ENCODE measurements around the gene C1orf174.

Gene C1orf174

DNA sequence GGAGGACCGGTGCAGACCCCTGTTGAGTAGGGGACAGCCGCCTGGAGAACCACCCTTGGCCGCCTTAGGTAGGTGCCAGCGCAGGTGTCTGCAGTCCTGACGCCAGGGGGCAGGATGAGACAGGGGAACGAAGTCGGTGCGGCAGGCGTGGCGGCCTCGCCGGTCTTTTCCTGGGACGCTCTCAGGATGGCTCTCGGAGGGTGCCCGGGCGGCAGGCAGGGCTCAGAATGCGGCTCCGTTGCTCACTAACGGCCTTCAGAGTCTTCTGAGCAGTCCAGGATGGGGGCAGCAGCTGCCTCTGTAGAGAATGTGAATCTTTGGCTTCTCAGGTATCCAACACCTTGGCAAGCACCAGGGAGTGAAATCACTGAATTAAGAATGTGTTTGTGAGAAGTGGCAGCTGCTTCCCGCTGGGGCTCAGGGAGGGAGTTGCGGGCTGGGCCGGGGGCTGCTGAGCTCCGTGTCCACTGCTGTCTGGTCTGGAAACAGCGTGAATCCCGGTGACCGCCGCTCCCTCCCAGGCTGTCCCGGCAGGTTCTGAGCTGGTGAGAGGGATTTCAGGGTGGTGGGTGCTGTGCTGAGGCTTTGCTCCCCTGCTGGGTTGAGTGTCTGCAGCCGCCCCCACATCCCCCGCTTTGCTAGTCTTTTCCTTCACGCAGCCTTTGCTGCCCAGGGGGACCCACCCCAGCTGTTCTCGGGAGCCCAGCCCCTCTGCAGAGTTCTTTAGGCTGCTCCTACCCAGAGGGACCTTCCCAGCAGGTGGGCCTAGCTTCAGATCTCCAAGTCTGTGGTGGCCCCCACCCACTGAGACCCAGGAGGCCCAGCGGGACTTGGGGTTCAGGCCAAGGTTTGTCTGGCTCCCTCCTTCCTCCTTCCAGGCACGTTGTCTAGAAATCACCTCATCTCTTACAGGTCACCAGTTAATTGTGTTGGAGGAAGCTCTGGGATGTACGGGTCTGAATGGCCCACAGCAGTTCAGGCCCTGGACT lies 11.1 kb upstream of the C1orf174 start:
- peak; percentile 49 to 73 (median 64) for DNase-seq (ENCODE audit: low read depth in 2 of 3, low spot score in 1 of 3)

DNA sequence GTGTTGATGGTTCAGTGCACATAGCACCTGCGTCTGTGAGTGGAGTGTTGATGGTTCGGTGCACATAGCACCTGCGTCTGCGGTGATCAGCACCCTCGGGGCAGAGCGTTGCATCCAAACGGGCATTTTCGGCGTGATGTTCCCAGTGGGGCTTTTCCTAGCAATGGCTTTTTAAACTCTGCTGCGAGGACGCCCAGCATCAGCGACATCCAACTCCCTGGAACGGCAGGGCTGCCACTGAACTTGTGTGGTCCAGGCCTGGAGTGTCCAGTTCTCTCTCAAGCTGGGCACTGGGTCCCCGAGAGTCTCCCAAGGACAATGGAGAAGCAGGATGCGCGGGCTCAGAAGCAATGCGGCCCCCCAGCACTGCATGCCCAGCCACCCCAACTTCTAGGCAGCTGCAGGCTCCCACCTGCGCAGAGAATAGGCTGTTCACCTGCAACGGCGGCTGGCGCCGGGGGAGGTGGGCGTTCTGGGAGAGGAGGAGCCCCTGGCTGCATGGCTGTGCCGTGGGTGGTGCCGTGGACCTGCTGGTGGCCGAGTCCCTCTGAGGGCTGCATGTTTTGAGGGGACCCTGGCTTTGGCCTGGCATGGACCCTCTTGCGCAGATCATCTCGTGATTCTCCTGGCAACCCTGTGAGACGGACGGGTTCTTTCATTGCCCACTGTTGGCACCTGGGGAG lies 10.1 kb upstream of the C1orf174 start:
- no peak for DNase-seq (ENCODE audit: low read depth in 2 of 3, low spot score in 1 of 3)

DNA sequence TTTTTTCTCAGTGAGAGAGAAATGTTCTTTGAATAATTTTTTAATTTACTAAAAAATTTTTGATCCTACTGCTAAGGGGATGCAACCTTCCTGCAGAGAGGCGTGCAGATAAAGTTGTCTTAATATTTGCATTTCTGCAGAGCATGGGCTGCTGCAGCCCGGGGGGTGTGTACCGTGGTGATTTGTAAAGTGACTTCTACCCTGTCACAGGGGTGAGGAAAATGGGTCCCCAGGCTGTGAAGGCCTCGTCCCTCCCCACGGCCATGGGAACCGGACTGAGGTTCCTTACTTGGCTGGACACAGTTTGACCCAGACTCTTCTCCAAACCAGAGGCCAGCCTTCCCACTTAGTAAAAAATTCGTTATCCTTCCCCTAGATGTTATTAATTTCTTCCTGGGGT lies 9.5 kb upstream of the C1orf174 start:
- no peak for DNase-seq (ENCODE audit: low read depth in 2 of 3, low spot score in 1 of 3)

DNA sequence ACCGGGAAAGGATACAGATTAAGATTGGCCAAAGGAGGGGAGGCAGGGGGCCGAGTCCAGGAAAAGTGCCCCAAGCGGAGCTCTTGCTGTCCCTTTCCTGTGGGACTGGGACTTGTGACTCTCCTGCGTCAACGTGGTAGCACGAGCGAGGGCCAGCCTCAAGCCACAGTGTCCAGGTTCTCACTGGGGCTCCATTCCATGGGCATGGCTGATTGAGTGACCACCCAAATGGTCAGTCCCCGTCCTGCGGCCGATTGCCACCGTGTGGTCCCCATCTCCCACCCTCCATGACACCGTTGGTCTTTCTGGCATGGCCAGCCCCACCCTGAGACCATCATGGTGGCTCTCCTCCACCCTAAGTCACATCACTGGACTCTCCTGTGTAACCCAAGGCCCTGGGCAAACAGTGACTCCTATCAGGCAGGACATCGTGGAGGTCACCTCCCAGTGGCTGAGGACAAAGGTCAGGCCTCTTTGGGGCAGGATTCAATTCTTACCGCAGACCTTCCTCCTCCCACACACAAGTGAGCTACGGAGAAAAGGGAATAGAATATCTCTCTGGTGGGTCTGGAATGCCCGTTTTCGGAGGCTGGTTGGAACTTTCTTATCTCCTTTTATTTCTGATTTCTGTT lies 8.9 kb upstream of the C1orf174 start:
- DNase-seq (ENCODE audit: low read depth in 2 of 3, low spot score in 1 of 3): no peak

DNA sequence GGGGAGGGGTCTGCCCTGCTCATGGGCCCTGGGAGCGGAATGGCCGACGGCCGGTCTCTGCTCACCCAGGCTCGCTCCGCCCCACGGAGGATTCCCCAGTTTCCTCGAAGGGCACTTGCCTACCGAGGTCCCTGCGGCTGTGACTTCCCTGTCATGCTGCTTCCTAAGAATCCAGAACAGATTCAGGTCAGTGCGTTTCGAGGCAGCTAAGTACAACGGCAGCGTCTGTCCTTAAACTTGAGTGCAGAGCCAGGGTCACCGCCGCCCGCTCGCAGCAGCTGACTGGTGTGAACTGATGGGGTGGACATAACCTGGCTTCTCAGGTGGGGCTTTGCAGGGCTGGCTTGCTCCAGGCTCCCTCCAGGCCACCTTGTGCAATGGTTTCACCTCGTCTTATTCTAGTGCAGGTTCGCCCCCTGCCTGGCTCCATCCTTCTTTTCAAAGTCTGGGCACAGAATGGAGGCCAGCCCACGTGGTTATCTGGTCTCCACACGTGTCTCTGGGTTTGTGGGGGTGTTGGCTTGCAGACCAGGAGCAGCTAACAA lies 7.6 kb upstream of the C1orf174 start:
- no peak for DNase-seq (ENCODE audit: low read depth in 2 of 3, low spot score in 1 of 3)

DNA sequence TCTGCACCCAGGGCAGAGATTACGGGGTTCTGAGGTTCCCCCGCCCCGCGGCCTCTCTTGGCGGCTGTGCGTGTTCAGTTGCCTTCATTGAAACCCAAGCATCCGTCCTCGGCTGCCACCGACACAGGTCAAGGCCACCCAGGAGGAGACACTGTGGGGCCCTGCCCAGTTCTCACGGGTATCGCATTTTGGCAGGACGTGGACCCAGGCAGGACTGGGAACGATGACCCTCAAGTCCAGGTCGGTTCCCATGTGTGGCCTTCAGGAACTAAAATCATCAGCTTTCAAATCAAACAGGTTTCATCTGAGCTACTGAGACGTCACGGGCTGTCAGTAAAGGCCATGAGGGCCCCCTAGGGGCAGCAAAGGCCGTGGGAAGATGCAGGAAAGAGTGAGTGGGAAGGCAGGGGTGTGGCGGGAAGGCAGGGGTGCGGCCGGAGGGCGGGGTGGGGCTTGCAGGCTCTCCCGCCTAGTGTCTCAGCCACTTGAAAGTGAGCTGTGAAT lies 7.0 kb upstream of the C1orf174 start:
- peak in 2 of 3 donors; percentile 25 to 35 for DNase-seq (ENCODE audit: low read depth in 2 of 3, low spot score in 1 of 3)

DNA sequence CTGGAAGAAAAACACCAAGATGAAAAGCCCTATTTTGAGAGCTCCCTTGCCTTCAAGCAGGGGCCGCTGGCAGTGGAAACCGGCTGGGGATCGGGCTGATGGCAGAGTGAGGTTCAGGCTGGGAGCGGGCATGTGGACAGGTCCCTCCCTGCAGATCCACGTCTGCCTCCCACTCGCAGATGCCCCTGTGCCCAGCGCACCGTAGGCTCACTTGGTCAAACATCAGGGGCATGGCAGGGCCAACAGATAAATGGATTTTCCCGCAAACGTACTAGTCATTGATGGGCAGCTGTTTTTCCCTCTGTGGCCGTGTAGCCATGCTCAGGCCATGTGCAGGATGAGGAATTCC lies 6.6 kb upstream of the C1orf174 start:
- no peak for DNase-seq (ENCODE audit: low read depth in 2 of 3, low spot score in 1 of 3)

DNA sequence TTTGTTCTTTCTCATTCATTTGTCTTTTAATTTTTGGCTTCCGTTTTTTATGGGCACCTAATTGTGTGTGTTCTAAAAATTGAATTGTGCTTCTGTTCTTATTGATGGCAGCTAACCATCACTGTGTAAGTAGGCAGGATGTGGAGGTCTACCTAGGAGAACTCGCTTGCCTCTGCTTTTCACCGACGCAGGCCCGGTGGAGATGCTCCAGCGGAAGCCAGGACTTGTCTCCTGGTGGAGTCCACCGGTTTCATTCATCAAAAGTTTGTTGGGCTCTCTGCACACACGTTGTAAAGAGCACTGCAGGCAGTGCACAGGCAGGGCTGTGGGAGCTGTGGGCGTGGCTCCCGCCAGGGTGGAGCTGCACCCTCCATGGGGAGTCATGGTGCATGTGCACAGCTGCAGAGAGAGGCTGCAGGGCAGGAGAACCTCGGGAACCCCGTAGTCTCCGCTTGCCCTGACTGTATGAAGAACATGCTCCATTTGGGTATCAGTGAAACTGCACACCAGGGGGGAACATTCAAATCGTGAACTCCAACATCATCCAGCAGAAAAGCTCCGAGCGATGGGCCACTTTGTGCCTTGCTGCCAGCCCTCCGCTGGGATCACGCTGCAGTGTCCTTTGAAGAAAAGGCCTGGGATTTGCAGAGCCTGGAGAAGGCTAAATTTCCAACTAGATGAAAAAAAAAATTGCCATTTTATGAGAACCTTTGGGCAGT lies 6.0 kb upstream of the C1orf174 start:
- DNase-seq (ENCODE audit: low read depth in 2 of 3, low spot score in 1 of 3): no peak

DNA sequence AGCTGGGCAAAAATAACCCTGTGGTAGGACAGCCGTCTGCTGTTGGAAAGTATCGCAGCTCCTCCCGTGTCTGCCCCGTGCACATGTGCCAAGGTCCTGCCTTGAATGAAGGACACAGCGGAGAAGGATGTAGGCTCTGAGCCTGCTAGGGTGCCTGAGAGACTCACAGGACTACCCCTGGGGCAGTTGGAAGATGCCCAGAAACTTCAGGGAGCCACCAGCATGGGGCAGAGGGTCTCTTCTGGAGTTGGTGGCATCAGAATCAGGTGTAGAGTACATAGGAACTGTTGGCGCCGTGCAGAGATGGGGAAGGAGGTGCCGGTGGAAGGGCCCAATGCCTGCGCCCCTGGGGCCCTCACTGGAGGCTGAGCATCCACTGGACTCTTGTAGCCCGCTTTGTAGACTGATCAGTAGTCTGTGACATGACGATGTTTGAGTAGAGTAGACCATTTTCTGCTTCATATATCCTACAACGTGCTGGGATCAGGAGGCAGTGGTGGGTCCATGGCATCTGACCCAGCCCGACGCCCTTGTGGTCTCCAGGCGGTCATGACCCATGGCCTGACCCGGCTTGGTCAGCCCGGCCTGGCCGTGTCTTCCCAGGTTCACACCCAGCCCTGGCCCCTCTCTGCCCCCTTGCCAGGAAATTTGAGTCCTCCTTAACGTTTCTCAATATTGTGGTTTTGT lies 5.3 kb upstream of the C1orf174 start:
- no peak for DNase-seq (ENCODE audit: low read depth in 2 of 3, low spot score in 1 of 3)

DNA sequence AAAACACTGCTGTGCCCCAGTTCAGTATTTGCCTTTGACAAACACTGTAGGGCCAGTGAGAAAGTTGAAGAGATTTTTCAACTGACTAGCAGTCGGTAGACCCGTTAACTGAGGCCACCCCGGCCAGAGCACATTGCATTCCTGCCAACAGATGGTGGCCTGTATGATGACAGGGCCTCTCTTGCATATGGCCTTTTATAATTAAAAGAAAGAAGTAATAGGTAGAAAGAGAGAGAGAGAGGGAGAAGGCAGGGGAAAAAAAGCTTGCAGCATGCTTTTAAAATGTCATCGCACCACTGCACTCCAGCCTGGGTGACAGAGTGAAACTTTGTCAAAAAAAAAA lies 4.7 kb upstream of the C1orf174 start:
- no peak for DNase-seq (ENCODE audit: low read depth in 2 of 3, low spot score in 1 of 3)

DNA sequence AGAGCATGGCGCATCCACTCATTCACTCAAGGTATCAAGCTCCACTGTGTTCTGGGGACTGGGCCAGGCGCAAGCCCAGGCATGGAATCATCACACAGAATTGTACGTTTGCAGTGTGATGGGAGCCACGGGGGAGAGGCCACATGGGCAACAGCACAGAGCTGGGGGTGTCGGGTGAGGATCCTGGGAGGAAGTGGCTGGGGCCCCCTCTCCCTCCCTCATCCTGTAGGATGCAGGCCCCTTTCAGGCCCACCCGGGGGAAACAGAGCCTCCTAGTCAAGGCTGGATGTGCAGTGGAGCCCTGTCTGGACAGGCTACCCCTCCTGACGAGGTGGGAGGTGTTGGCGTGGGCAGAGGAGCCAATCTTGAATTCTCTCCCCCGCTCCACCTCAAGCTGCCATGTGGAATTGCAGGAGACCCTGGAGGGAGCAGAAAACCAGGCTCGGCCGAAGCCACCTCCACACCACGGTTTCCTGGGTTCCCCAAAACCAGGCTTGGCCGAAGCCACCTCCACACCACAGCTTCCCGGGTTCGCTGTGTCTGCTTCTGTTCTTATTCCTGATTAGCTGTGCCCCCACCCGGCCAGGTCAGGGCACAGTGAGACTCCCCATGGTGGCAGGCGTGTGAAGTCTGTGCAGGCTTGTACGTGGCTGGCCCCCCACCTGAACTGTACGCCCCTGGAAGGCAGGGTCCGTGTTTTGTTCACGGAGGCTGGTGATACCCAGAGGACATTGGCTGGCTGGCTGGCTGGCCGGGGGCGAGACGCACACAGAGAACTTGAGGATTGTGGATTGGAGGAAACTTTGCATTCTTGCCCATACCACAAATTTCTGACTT lies 4.2 kb upstream of the C1orf174 start:
- DNase-seq (ENCODE audit: low read depth in 2 of 3, low spot score in 1 of 3): no peak

DNA sequence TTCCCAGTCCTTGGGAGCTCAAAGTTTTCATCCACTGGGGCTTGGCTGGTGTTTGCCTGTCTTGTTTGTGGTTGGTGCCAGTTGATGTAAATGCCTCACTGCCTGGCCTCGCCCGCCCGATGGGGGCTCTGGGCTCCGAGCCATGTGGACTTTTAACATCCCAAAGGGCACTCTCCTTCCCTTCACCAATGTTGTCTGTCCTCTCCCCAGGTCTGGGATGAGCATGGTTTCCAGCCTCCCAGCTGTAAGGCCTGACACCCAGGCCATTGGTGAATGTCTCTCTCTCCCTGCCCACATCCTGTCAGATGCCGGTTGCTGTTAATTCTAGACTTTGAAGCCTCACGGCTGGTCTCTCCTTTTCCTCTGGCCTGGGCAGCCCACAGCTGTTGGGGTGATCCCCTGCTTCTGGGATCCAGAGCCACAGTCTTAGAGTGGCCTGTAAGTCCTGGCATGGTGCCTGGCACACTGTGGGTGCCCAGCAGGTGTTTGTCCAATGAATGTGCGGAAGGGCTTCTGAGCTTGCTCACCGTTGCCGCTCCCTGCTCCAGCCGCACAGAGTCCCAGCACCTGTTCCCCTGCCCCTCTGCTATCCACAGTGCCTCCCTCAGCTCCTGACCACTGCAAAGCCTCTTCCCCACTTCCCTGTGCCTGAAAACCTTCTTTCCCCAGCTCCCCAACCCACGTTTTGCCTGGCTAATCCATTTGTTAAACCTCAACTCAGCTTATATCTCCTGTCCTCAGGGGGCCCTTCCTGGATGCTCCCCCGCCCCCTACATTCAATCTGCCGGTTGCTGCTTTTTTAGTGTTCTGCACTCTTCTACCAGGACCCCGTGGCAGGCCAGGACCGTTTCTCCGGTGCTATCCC lies 3.3 kb upstream of the C1orf174 start:
- no peak for DNase-seq (ENCODE audit: low read depth in 2 of 3, low spot score in 1 of 3)

DNA sequence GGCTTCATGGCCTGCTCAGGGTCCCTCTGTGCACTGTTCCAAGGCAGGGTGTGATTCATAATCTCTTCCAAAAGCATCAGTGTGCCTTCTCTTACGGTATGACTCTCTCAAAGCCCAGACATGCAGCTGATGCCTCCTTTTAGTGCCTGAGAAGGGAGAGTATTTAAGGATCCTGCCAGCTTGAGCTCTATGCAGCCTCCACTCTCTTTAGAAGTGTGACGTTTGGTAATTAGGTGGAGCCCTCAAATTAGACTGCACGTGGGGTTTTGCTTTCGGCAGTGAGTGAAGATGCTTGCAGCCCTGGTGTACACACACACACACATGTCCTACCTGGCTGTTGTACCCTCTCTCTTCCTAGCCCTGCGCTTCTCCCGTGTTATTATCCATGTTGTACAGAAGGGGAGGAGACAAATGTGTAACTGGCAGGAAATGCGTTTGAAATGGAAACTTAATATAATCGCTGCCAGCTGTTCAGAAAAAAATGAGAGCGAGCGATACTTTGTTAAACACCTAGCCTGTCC lies 2.6 kb upstream of the C1orf174 start:
- no peak for DNase-seq (ENCODE audit: low read depth in 2 of 3, low spot score in 1 of 3)

DNA sequence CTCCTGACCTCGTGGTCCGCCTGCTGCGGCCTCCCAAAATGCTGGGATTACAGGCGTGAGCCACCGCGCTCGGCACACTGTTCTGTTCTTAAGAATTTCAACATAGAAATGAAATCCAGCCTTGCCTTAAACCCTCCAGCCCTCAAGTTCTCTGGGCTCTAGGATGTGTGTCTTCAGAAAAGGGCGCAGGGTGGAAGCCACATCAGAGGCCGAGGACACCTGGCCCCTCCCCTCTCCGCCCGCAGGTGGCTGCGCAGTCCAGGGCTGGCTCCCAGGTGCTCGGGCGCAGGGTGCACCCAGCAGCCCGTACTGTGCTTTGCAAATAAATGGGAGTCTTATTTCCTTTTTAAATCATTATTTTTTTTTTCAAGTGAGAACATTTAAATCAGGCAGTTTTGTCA lies 2.0 kb upstream of the C1orf174 start:
- no peak for DNase-seq (ENCODE audit: low read depth in 2 of 3, low spot score in 1 of 3)

DNA sequence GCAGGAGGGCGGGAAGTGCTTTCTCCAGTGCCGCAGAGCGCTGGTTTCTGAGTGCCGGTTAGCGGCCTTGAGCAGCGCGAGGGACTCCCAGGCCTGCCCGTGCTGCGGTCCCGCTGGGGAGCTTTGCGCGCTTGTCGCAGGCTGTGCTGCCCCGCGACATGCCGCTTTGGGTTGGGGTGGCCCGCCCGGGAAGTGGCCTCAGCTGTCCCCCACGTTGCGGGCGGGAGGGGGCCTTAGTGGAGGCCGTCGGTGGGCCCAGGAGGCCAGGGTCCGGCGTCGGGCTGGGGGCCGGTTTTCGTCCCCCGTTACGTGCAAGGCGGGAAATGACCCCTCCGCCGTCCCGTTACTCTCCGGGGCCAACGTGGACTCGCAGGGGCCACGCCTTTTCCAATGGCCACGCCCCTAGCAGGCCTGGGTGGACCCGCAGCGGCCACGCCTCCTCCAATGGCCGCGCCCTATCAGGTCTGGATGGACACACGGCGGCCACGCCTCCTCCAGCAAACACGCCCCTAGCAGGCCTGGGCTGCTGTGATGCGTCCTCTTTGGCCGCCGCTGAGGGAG lies 977 bp upstream of the C1orf174 start:
- peak; percentile 84 to 90 (median 87) for DNase-seq (ENCODE audit: low read depth in 2 of 3, low spot score in 1 of 3)

DNA sequence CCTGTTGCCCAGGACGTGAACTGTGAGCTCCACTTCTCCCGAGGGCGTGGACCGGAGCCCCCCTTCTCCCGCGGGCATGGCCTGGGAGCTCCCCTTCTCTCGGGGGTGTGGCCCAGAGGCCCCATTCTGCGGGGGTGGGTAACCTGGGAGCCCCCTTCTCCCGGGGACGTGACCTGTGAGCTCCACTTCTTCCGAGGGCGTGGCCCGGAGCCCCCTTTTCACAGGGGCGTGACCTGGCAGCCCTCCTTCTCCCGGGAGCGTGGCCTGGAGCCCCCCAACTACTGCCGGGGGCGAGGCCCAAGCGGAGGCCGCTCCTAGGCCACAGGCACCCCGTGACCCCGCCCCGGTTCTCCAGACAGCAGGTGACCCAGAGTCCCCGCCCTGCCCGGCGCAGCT lies 320 bp downstream of the C1orf174 start:
- no peak for DNase-seq (ENCODE audit: low read depth in 2 of 3, low spot score in 1 of 3)

DNA sequence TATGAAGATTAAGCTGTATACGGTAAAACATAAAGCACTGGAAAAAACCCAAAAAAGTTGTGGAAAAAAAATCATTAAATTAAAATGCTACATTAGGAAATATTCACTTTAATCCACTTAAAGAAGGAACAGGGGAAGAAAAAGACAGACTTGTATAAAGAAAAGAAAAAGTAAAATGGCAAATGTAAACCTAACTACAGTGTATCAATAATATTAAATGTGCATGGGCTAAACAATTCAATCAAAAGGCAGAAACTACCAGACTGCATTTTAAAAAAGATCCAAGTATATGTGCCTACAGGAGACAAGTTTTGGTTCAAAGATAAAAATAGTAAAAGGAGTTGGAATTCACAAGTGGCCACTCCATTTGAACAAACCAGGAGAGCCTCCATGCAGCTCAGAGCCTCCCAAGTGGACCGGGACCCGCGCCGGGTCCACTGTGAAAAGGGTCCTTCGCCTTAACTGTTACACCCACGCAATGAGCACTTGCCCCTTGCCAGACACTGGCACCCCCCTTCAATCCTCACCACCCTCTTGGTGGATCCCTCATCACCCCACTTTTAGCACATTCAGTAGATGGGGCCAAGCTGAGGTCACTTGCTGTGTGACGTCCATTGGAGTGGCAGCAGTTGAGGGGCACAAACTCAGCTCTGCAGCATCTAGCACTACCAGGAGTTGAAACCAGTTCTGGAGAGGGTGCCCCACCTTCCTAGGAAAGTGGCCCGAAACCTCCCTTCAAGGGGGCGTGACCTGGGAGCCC lies 898 bp downstream of the C1orf174 start:
- no peak for DNase-seq (ENCODE audit: low read depth in 2 of 3, low spot score in 1 of 3)

DNA sequence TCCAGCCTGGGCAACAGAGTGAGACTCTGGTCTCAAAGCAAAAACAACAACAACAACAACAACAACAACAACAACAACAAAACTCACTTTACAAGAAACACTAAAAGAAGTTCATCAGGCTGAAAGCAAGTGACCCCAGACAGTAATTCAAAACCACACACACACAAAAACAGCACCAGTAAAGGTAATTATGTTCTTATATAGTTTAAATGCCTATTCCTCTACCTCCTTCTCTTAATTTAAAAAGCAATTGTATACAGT lies 1.7 kb downstream of the C1orf174 start:
- no peak for DNase-seq (ENCODE audit: low read depth in 2 of 3, low spot score in 1 of 3)

All from stimulated activated CD4-positive, alpha-beta T cell treated with anti-CD3 and anti-CD28 coated beads, Interleukin-12 subunit alpha, Interleukin-12 subunit beta, amount 100 ng/mL, for 48 hours (primary cell).